ENCODE data around the gene PON1.

PON1 gene

DNA sequence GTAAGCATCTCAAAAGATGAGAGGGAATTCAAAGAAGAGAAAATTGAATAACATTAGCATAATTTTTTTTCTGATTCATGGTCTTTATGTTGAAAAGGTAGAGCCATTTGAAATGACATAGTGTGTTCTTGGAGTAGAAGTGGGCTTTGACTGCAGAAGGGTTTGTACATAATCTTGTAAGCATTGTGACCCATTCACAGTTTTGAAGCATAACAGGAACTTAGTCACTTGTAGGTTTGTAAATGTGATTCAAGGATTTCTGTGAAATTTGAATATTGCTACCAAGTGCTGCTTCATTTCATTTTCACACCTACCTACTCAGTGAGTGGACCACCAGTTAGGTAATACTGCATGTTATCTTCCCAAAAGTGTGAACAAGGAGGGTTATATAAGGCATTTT is 68.6 kb downstream of the PON1 start:
- no peak overlapping the region for H3K27ac Mint-ChIP-seq
- ATAC-seq (no peak), DNase-seq (no peak)
- H3K27me3 Mint-ChIP-seq: peaks cover 2% of the 10 kb centered on the region
- H3K4me3 Mint-ChIP-seq: no peak overlapping the region
- no peaks in the 10 kb centered on the region for H3K9me3 Mint-ChIP-seq
- H3K36me3 Mint-ChIP-seq (ENCODE audit: low read depth): no peaks in the 10 kb centered on the region
- no peaks in the 10 kb centered on the region for H3K4me1 Mint-ChIP-seq

- H3K27ac Mint-ChIP-seq: no peak overlapping the region
- H3K27me3 Mint-ChIP-seq: peaks cover 2% of the 10 kb centered on the region
- H3K36me3 Mint-ChIP-seq (ENCODE audit: low read depth): no peaks in the 10 kb centered on the region
- H3K9me3 Mint-ChIP-seq: no peaks in the 10 kb centered on the region
- no peak for DNase-seq
- H3K4me3 Mint-ChIP-seq: no peak overlapping the region
- ATAC-seq: no peak
- no peaks in the 10 kb centered on the region for H3K4me1 Mint-ChIP-seq
Measured at GRCh38 chr7:95253986-95254385, 70.3 kb downstream of the PON1 start.

DNA sequence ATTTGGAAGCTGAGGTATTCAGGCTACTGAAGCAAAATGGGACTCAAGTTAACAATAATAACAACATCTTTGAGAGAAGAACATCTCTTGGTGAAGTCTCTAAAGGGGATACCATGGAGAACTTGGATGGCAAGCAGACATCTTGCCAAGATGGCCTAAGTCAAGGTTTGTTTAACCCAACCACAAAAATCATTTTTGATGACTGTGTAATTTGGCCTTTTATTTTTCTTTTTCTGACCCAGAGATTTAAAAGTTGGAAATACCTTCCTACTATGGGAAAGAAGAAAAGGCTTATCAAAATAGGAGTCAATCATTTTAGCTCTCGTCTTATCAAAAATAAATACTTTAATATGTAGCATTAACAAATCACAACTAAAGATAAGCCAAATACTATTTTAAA is 72.4 kb downstream of the PON1 start:
- ATAC-seq: no peak
- Mint-ChIP-seq H3K4me1 (no peaks in the 10 kb centered on the region), H3K27me3 (peaks cover 2% of the 10 kb centered on the region), H3K36me3 (ENCODE audit: low read depth) (no peaks in the 10 kb centered on the region), H3K9me3 (no peaks in the 10 kb centered on the region), H3K4me3 (no peak overlapping the region), H3K27ac (no peak overlapping the region)
- no peak for DNase-seq

DNA sequence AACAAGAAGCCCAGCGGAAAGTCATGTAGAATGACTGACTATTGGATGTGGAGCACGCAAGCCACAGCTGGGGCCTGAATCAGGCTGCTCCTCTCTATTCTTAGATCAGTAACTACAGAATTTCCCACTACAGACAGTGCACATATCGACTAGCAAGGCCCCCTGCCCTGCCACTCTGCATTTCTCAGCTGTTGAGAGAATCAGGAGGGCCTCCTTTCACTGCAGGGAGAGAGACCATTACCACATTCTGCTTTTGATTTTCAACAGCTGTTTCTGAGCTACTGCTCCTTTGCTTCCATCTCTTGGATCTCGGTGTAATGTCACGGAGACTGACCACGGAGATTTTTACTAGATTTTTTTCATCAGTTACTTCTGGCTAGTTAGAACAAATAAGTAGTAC is 73.8 kb downstream of the PON1 start:
- Mint-ChIP-seq H3K4me1 (no peaks in the 10 kb centered on the region), H3K27ac (no peak overlapping the region), H3K9me3 (no peaks in the 10 kb centered on the region), H3K4me3 (no peak overlapping the region), H3K27me3 (peaks cover 2% of the 10 kb centered on the region), H3K36me3 (ENCODE audit: low read depth) (no peaks in the 10 kb centered on the region)
- no peak for DNase-seq
- no peak for ATAC-seq
